GM19438 (cell line): ENCODE results near the gene MBD3L2B.
"Not testable (repeated sequence)": the region's sequence is repeated elsewhere in the genome, so short reads cannot be mapped to it uniquely, and the experiment has no call there.

Experiments
- ATAC-seq: cut with Tn5 transposase; IDR thresholded peaks from one replicate; pipeline ENCODE4 v1.9.1; 2021; ENCODE audit warnings: low read depth; ENCODE audit not compliant: unreplicated experiment

Gene MBD3L2B

GRCh38 chr19:7021331-7021730, at the start of gene MBD3L2B:
TSS of gene MBD3L2B (minus strand) at chr19:7021431. CDS start at chr19:7021397, 34 bp downstream.
- ATAC-seq: not testable (repeated sequence)

GRCh38 chr19:7069904-7070226, 48.6 kb upstream of the MBD3L2B start:
- ATAC-seq: no peak

DNA sequence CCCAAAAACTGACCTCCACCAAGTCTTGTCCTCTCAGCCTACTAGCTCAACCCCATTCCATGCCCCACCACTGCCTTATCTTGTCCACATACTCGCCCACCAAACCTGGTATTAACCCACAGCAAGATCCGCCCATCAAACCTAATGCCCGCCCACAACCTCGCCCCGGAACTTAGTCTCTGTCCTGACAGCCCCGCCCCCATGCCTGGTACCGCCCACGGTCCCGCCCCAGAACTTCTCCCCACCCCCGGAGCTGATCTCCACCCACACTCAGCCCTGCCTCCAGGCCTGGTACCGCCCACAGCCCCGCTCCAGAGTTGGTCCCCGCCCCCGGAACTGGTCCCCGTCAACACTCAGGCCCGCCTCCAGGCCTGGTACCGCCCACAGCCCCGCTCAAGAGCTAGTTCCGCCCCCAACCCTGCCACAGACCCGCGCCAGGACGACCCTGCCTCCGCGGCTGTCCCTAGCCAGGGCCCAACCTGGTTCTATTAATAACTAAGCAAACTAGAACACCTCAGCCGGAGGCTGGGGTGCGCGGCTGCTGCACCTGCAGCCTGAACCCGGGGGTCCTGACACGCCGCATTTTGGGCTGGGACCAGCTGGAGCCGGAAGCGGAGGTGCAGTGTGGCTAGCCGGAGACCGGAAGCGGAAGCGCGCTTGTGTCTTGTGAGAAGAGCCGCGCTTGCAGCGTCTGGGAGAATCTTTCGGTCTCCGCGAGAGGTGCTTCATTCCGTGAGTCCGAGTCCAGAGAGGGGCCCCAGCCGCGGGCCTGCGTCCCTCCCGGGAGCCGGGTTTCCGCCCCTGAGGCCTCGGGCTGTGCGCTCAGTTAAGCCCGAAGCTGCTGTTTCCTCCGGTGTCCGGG, 48.0 kb upstream of the MBD3L2B start, which contains the start of gene ZNF557:
Gene ZNF557, plus strand, starts transcription at position 662 of the 862 bp plus-strand sequence. CDS start 5,372 bp downstream, outside the sequence.
- ATAC-seq: peak; percentile 95

- ATAC-seq: no peak
Measured at GRCh38 chr19:7068599-7068998, 47.4 kb upstream of the MBD3L2B start.

DNA sequence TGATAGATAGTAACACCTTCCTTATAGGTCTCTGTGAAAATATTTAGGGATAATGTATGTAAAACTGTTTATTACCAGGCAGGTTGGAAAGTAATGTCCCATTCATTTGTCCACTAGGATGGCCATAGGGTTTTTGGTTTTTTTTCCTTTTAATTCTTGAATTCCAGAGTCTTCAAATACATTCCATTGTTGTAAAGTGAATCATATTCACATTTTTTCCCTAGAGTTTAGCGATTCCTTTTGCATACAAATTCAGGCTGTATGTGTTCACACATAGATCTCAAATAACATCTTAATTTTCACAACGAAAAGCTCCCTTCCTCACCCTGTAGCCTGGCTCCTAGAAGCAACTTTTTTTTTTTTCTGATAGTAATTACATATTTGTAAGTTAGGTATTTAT, 46.5 kb upstream of the MBD3L2B start:
- ATAC-seq: no peak

DNA sequence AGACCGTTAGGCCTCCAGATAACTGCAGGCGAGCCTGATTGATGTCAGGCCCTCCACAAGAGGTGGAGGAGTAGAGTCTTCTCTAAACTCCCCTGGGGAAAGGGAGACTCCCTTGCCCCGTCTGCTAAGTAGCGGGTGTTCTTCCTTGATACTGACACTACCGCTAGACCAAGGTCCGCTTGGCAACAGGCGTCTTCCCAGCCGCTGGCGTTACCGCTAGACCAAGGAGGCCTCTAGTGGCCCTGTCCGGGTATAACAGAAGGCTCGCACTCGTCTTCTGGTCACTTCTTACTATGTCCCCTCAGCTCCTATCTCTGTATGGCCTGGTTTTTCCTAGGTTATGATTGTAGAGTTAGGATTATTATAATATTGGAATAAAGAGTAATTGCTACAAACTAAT, 45.9 kb upstream of the MBD3L2B start:
- ATAC-seq: not testable (repeated sequence)

- ATAC-seq: no peak
Measured at GRCh38 chr19:7063764-7064418, 42.7 kb upstream of the MBD3L2B start.

DNA sequence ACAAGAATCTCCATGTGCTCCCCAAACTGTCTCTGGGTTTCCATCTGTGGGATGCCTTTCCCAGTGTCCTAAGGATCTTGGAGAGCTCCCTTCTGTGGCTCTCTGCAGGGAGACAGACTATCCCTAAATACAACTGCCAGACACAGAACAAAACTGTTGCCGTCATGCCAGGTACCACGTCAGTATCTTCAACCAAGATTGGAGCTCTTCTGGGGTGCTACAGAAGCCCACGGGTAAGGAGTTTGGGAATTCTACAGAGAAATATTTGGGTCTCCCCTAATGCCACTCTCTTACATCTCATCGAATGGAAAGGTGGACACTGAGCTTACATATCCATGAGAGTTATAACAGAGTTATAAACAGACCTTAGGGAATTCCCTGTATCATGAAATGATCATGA, 42.1 kb upstream of the MBD3L2B start:
- ATAC-seq: no peak

DNA sequence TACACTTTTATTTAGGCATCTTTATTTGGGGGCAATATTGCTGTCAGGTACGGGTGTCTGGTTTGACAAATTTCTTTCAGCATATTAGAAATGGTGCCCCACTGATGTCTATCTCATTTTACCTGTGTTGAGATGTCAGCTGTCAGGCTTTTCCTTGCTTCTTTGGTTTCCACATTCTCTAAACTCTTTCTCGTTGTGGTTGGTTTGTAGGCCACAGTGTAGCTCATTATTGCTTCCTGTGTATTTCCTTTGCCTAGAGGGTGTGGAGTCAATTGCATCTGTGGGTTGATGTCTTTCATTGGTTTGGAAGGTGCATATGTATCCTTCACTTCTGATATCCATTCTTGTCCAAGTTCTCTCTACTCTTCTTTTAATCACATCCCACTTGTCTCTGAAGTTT, 38.7 kb upstream of the MBD3L2B start:
- not testable (repeated sequence) for ATAC-seq

DNA sequence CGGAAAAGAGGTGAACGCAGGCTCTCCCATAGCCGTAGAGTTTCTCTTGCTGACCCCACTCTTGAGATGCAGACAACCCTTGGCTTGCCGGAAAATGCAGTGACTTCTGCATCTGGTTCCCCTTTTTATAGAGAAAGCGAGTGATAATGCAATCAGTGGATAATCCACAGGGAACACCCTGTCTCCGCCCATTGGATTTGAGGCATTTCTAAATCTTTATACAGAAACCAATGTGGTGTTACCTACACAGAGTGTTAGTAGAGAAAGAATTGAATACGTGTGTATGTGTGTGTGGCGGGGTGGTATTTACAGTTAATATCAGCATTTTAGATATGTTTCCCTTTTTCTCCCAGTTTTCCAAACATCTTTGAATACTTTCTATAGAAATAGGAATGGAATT, 37.3 kb upstream of the MBD3L2B start, which contains the start of gene MBD3L3:
Gene MBD3L3, minus strand, starts transcription at position 101 of the 400 bp plus-strand sequence. Its CDS starts 71 bp downstream, at position 30.
- not testable (repeated sequence) for ATAC-seq

DNA sequence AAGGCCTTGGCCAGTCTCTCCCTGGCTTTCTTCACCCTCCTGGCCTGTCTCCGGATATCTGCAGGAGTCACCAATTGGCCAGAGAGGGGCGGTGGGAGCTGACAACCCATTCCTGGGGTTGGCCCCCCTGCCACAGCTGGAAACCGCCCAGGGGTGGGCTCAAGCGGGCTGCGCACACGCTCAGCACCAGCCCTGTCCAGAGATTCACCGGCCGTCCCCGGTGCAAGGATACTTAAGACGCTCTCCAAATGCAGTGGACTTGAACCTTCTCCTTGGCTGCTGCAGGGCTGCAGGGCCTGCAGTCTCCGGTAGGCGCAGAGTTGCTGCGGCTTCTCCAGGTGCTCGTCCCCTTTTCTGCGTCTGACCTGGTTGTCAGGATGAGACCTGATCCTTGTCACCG, 35.1 kb upstream of the MBD3L2B start:
- ATAC-seq: not testable (repeated sequence)

- ATAC-seq: not testable (repeated sequence)
Measured at GRCh38 chr19:7055679-7056078, 34.4 kb upstream of the MBD3L2B start.

GRCh38 chr19:7054635-7055368, 33.6 kb upstream of the MBD3L2B start:
- ATAC-seq: not testable (repeated sequence)

- ATAC-seq: not testable (repeated sequence)
Measured at GRCh38 chr19:7052896-7053295, 31.7 kb upstream of the MBD3L2B start.

- ATAC-seq: not testable (repeated sequence)
Measured at GRCh38 chr19:7051421-7051820, 30.2 kb upstream of the MBD3L2B start.

- not testable (repeated sequence) for ATAC-seq
Measured at GRCh38 chr19:7049021-7049420, 27.8 kb upstream of the MBD3L2B start, which contains the start of gene MBD3L2. TSS of gene MBD3L2 (plus strand) at chr19:7049321. CDS start at chr19:7049374, 53 bp downstream.

DNA sequence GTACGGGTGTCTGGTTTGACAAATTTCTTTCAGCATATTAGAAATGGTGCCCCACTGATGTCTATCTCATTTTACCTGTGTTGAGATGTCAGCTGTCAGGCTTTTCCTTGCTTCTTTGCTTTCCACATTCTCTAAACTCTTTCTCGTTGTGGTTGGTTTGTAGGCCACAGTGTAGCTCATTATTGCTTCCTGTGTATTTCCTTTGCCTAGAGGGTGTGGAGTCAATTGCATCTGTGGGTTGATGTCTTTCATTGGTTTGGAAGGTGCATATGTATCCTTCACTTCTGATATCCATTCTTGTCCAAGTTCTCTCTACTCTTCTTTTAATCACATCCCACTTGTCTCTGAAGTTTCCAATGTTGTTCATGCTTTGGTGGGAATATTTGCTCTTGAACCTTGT, 20.3 kb upstream of the MBD3L2B start:
- ATAC-seq: not testable (repeated sequence)

DNA sequence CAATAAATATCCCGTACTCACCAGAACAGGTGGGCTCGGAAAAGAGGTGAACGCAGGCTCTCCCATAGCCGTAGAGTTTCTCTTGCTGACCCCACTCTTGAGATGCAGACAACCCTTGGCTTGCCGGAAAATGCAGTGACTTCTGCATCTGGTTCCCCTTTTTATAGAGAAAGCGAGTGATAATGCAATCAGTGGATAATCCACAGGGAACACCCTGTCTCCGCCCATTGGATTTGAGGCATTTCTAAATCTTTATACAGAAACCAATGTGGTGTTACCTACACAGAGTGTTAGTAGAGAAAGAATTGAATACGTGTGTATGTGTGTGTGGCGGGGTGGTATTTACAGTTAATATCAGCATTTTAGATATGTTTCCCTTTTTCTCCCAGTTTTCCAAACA, 18.8 kb upstream of the MBD3L2B start, which contains the start of gene MBD3L4:
Gene MBD3L4, minus strand, starts transcription at position 101 of the 400 bp plus-strand sequence. Its CDS starts 35 bp downstream, at position 66.
- ATAC-seq: not testable (repeated sequence)

DNA sequence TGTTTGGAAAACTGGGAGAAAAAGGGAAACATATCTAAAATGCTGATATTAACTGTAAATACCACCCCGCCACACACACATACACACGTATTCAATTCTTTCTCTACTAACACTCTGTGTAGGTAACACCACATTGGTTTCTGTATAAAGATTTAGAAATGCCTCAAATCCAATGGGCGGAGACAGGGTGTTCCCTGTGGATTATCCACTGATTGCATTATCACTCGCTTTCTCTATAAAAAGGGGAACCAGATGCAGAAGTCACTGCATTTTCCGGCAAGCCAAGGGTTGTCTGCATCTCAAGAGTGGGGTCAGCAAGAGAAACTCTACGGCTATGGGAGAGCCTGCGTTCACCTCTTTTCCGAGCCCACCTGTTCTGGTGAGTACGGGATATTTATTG, 9.0 kb upstream of the MBD3L2B start, which contains the start of gene MBD3L5:
Gene MBD3L5, plus strand, starts transcription at position 301 of the 400 bp plus-strand sequence. Its CDS starts 34 bp downstream, at position 335.
- not testable (repeated sequence) for ATAC-seq

DNA sequence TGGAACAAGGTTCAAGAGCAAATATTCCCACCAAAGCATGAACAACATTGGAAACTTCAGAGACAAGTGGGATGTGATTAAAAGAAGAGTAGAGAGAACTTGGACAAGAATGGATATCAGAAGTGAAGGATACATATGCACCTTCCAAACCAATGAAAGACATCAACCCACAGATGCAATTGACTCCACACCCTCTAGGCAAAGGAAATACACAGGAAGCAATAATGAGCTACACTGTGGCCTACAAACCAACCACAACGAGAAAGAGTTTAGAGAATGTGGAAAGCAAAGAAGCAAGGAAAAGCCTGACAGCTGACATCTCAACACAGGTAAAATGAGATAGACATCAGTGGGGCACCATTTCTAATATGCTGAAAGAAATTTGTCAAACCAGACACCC, 7.6 kb upstream of the MBD3L2B start:
- ATAC-seq: not testable (repeated sequence)
